ENCODE results near the gene PTRHD1.

DNA sequence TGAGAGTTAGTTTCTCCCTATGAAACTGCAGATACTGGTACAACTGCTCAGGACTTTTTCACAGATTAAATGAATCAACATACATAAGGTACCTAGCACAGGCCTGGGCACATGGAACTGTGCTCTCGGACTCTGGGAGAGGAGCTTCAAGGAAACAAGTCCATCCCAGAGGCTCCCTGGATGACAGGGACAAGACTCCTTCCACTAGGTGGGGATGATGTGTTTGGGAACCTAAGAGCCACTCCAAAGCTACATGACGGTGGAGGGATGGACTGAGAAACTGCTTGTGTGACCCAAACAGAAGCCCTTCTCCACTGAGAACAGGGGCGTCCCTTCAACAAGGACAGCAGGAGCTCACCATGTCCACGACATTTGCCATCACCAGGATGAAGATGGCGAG is 37.2 kb upstream of the PTRHD1 start:
- TF ChIP-seq, protein P1, sequence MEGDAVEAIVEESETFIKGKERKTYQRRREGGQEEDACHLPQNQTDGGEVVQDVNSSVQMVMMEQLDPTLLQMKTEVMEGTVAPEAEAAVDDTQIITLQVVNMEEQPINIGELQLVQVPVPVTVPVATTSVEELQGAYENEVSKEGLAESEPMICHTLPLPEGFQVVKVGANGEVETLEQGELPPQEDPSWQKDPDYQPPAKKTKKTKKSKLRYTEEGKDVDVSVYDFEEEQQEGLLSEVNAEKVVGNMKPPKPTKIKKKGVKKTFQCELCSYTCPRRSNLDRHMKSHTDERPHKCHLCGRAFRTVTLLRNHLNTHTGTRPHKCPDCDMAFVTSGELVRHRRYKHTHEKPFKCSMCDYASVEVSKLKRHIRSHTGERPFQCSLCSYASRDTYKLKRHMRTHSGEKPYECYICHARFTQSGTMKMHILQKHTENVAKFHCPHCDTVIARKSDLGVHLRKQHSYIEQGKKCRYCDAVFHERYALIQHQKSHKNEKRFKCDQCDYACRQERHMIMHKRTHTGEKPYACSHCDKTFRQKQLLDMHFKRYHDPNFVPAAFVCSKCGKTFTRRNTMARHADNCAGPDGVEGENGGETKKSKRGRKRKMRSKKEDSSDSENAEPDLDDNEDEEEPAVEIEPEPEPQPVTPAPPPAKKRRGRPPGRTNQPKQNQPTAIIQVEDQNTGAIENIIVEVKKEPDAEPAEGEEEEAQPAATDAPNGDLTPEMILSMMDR (conservative IDR thresholded peaks at IDR 0.05 in 1 of 2, IDR thresholded peaks at IDR 0.05 in 1 of 2; ENCODE audit: low read depth in 1 of 2, low read length in 2 of 2): peak; percentile 16 to 28
- no peak for TF ChIP-seq EZH2 (IDR thresholded peaks at IDR 0.05; ENCODE audit: low read length, missing control alignments)
